ENCODE data around the gene ATP9A. TPM values are rescaled to one million over a fixed set of nuclear protein-coding genes. Genes with fewer than 3 reads are reported as not detected.

ATP9A gene
- total RNA-seq, 1 experiment from 2014 or later = 12.1 TPM

DNA sequence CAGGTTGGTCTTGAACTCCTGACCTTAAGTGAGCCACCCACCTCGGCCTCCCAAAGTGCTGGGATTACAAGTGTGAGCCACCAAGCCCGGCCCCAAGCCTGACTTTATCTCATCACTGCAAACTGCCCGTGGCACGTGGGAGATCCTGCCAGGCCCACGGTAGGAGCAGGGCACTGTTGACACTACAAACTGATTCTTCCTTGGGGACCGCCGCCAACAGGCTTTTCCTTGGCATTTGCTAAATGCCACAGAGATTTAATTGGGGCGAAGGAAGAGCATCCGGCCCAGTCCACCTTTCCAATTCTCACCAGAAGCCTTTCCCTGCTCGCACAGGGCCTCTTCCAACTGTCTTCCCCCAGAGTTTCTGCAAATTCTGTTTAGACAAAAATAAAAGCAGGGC lies 11.0 kb downstream of the ATP9A start:
- TF ChIP-seq, protein P1, sequence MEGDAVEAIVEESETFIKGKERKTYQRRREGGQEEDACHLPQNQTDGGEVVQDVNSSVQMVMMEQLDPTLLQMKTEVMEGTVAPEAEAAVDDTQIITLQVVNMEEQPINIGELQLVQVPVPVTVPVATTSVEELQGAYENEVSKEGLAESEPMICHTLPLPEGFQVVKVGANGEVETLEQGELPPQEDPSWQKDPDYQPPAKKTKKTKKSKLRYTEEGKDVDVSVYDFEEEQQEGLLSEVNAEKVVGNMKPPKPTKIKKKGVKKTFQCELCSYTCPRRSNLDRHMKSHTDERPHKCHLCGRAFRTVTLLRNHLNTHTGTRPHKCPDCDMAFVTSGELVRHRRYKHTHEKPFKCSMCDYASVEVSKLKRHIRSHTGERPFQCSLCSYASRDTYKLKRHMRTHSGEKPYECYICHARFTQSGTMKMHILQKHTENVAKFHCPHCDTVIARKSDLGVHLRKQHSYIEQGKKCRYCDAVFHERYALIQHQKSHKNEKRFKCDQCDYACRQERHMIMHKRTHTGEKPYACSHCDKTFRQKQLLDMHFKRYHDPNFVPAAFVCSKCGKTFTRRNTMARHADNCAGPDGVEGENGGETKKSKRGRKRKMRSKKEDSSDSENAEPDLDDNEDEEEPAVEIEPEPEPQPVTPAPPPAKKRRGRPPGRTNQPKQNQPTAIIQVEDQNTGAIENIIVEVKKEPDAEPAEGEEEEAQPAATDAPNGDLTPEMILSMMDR (conservative IDR thresholded peaks at IDR 0.05) = no peak
- Histone ChIP-seq H3K23ac (ENCODE audit: insufficient read length, low read depth, low read length) (no peak overlapping the region), H3K56ac (ENCODE audit: insufficient read length, low read depth, low read length) (no peak overlapping the region), H2BK15ac (ENCODE audit: low read depth, low read length) (no peak overlapping the region), H3K79me2 (ENCODE audit: insufficient read depth, low read length) (no peaks in the 10 kb centered on the region), H4K5ac (ENCODE audit: insufficient read length, low read depth, low read length) (no peak overlapping the region), H2BK5ac (ENCODE audit: insufficient read length, low read length) (no peak overlapping the region), H3K18ac (ENCODE audit: insufficient read length, low read depth, low read length) (no peak overlapping the region), H3T11ph (ENCODE audit: low read length) (no peak overlapping the region), H4K8ac (replicated peaks; ENCODE audit: insufficient read length, low read depth, low read length) (no peak overlapping the region), H4K20me1 (ENCODE audit: control insufficient read depth, insufficient read depth, insufficient read length) (no peaks in the 10 kb centered on the region), H3K9ac (ENCODE audit: extremely low read depth, insufficient read length, low read length) (no peak overlapping the region), H3K4me2 (ENCODE audit: insufficient read depth, insufficient read length, low read length) (no peak overlapping the region), H3K14ac (ENCODE audit: insufficient read depth, low read length) (no peak overlapping the region), H2AFZ (ENCODE audit: low read length) (no peak overlapping the region), H2AK5ac (ENCODE audit: insufficient read length, low read length) (no peak overlapping the region), H3K79me1 (ENCODE audit: insufficient read depth, low read depth, low read length, poor library complexity, severe bottlenecking) (no peaks in the 10 kb centered on the region), H3K9me3 (ENCODE audit: control insufficient read depth, low read depth, low read length) (no peaks in the 10 kb centered on the region), H2BK120ac (ENCODE audit: low read depth, low read length, poor library complexity, severe bottlenecking) (no peak overlapping the region), H3K27ac (ENCODE audit: insufficient read length, low read depth, low read length) (no peak overlapping the region), H2BK12ac (ENCODE audit: insufficient read length, low read depth, low read length) (no peak overlapping the region), H2BK20ac (ENCODE audit: low read depth, low read length, poor library complexity, severe bottlenecking) (no peak overlapping the region), H3K4ac (ENCODE audit: low read depth, low read length) (no peak overlapping the region), H3K27me3 (ENCODE audit: insufficient read depth, low read length) (no peaks in the 10 kb centered on the region), H3K4me1 (ENCODE audit: insufficient read depth, low read length) (no peaks in the 10 kb centered on the region), H4K91ac (ENCODE audit: insufficient read length, low read depth, low read length) (no peak overlapping the region), H3K23me2 (ENCODE audit: insufficient read length, low read depth, low read length, poor library complexity, severe bottlenecking) (no peaks in the 10 kb centered on the region)
- H3K27me3 Mint-ChIP-seq (ENCODE audit: low read depth) = no peaks in the 10 kb centered on the region; the same call in 1 of the 2 replicates
- WGBS (ENCODE audit: extremely low coverage, insufficient read length, low lambda C conversion rate) = no CpG with 5 or more reads among the region's 10 CpGs
- no peak overlapping the region for H3K4me3 Mint-ChIP-seq
- H3K27ac Mint-ChIP-seq = peak overlapping the region in 2 of 3 experiments; percentile 61 to 83; a peak in 3 of 7 replicates
- DNase-seq = no peak
- H3K4me1 Mint-ChIP-seq = peaks cover 16 to 20% of the 10 kb centered on the region in 2 experiments
- H3K9me3 Mint-ChIP-seq = peaks cover 5% of the 10 kb centered on the region in 2 experiments; a peak in 4 of 5 replicates
- H3K36me3 Mint-ChIP-seq (ENCODE audit: insufficient read depth in 1 of 3, low read depth in 3 of 3) = peaks cover 0 to 17% (median 9%) of the 10 kb centered on the region in 3 experiments; a peak in 6 of 7 replicates

Measured in H9 (cell line).